HepG2 (cell line): ENCODE results near the gene MRFAP1L1. TPM values are rescaled to one million over a fixed set of nuclear protein-coding genes. Genes with fewer than 3 reads are reported as not detected.

ENCODE experiments used
- EP300 ChIP-seq, 3 experiments: sonication (generic) in 1 of 3; formaldehyde crosslinking in 1 of 3; IDR thresholded peaks; 2 replicates each; pipeline versions ENCODE4 v1.5.1 to v1.6.1; 2011 to 2020; ENCODE audit warnings: low read depth in 2 of 3, low read length in 2 of 3, borderline replicate concordance in 1 of 3, improper control_type of control experiment in 1 of 3, mild to moderate bottlenecking in 1 of 3, missing genetic modification reagents in 1 of 3, moderate library complexity in 1 of 3
- FLYWCH1 ChIP-seq: sonication (generic); formaldehyde crosslinking; IDR thresholded peaks from 2 replicates; pipeline ENCODE4 v1.8.1; 2023; ENCODE audit warnings: mild to moderate bottlenecking, missing genetic modification reagents
- GABPB1 ChIP-seq: IDR thresholded peaks from 2 replicates; pipeline ENCODE4 v1.6.1; 2016; ENCODE audit warnings: mild to moderate bottlenecking, missing genetic modification reagents, moderate library complexity, missing compliant biosample characterization
- JUN ChIP-seq: sonication (generic); formaldehyde crosslinking; IDR thresholded peaks from 2 replicates; pipeline ENCODE4 v1.4.0; 2020; ENCODE audit warnings: mild to moderate bottlenecking, missing genetic modification reagents
- LCORL ChIP-seq, 2 experiments: fragments of 450-650 bp in 1 of 2; sonication (generic) in 1 of 2; formaldehyde crosslinking in 1 of 2; IDR thresholded peaks; 2 replicates each; pipeline versions ENCODE4 v1.5.0 to v1.6.1; 2017 to 2020; ENCODE audit warnings: antibody characterized with exemption in 1 of 2, missing genetic modification reagents in 1 of 2
- MEIS1 ChIP-seq: sonication (generic); formaldehyde crosslinking; IDR thresholded peaks from 2 replicates; pipeline ENCODE4 v1.9.0; 2021; ENCODE audit warnings: mild to moderate bottlenecking, missing genetic modification reagents, moderate library complexity, borderline replicate concordance
- MXD4 ChIP-seq: IDR thresholded peaks from 2 replicates; pipeline ENCODE4 v1.6.1; 2016; ENCODE audit warnings: mild to moderate bottlenecking, missing biosample characterization, missing genetic modification reagents
- PLRG1 ChIP-seq: fragments of 450-650 bp; conservative IDR thresholded peaks from 2 replicates; pipeline ENCODE4 v1.6.1; 2016
- REL ChIP-seq: sonication (generic); formaldehyde crosslinking; conservative IDR thresholded peaks from 2 replicates; pipeline ENCODE4 v1.8.0; 2022; ENCODE audit warnings: mild to moderate bottlenecking, missing genetic modification reagents, moderate library complexity
- TCF7 ChIP-seq: sonication (generic); IDR thresholded peaks from 2 replicates; pipeline ENCODE4 v1.6.1; 2016; ENCODE audit warnings: antibody characterized with exemption, low read depth
- TEAD3 ChIP-seq: optimal IDR thresholded peaks from 2 replicates; pipeline ENCODE3; 2016; ENCODE audit warnings: borderline replicate concordance
- ZNF382 ChIP-seq: sonication (generic); formaldehyde crosslinking; IDR thresholded peaks from 2 replicates; pipeline ENCODE4 v1.5.0; 2020; ENCODE audit warnings: missing genetic modification reagents, mild to moderate bottlenecking, borderline replicate concordance
- ZNF550 ChIP-seq: sonication (generic); formaldehyde crosslinking; IDR thresholded peaks from 2 replicates; pipeline ENCODE4 v1.4.0; 2020; ENCODE audit warnings: mild to moderate bottlenecking, missing genetic modification reagents, borderline replicate concordance
- polyA plus RNA-seq, 8 experiments: library from polyadenylated mRNA; depleted of rRNA in 3 of 8; stranded (reverse) in 7 of 8; unstranded in 1 of 8; fragments of >200 nt; fragmentation: Illumina TruSeq in 4 of 8; extraction: Trizol in 4 of 8; gene quantifications; 2 replicates each; pipeline versions ENCODE4 v1.2.1 to v1.2.3, GENCODE V29; 2011 to 2016; ENCODE audit warnings: low read depth in 4 of 8, missing spikeins in 1 of 8, mixed read lengths in 1 of 8; ENCODE audit not compliant: insufficient read depth in 1 of 8
- total RNA-seq, 5 experiments: library from RNA; depleted of rRNA; stranded (reverse); fragments of >200 nt; fragmentation: Illumina TruSeq; extraction: Trizol; gene quantifications; 2 replicates each; pipeline ENCODE4 v1.2.3, GENCODE V29; 2016; ENCODE audit warnings: low read depth in 1 of 5
- TF ChIP-seq, protein P1 (sequence below): sonication (generic); formaldehyde crosslinking; IDR thresholded peaks from 2 replicates; pipeline ENCODE4 v1.9.0; 2021; ENCODE audit warnings: missing genetic modification reagents, mild to moderate bottlenecking, borderline replicate concordance
- TF ChIP-seq, protein P2 (sequence below): fragments of 450-650 bp; IDR thresholded peaks from 2 replicates; pipeline ENCODE4 v1.6.1; 2017
- TF ChIP-seq, protein P3 (sequence below): sonication (generic); formaldehyde crosslinking; IDR thresholded peaks from 2 replicates; pipeline ENCODE4 v1.5.0; 2020; ENCODE audit warnings: mild to moderate bottlenecking, missing genetic modification reagents
- TF ChIP-seq, protein P4 (sequence below): sonication (generic); formaldehyde crosslinking; IDR thresholded peaks from 2 replicates; pipeline ENCODE4 v1.4.0; 2020; ENCODE audit warnings: missing genetic modification reagents, mild to moderate bottlenecking, borderline replicate concordance

MRFAP1L1 gene
- total and polyA plus RNA-seq, 2 of the 13 experiments (the other 11 are each of a cell fraction or from before 2014, with no cell fraction given) = 44.8 to 76.6 TPM

DNA sequence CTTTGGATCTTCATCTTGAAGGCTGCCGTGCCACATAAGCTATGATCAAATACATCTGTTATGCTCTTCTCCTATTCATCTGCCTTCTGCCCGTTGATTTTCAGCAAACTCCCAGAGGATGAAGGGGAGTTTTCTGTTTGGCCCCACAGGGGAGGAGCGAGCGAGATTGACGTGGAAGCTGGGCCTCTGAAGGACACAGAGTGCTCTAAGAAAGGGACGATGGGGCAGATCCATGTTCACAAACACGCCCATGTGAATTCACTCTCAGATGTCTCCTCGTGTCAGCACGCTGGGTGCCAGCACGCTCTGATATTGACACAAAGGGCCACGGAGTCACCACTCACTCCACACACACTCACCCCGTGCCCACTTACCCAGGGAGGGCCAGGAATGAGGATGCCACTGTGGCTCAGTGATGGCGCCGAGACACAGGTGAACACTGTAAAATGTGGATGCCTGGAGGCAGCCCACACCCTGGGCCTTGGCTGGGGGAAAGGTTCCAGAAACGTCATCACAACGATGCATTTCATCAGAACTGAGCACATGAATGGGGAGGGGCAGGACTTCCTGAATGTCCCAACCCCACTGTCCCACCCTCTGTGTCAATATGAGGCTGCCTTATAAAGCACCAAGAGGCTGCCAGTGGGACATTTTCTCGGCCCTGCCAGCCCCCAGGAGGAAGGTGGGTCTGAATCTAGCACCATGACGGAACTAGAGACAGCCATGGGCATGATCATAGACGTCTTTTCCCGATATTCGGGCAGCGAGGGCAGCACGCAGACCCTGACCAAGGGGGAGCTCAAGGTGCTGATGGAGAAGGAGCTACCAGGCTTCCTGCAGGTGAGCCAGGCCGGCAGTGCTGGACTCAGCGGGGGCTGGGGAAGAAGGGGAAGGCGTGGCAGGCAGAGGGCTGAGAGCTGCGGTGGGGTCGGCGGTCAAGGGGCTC, 16.2 kb downstream of the MRFAP1L1 start, which contains the start of gene S100P (continued):
- TF ChIP-seq, protein P1, sequence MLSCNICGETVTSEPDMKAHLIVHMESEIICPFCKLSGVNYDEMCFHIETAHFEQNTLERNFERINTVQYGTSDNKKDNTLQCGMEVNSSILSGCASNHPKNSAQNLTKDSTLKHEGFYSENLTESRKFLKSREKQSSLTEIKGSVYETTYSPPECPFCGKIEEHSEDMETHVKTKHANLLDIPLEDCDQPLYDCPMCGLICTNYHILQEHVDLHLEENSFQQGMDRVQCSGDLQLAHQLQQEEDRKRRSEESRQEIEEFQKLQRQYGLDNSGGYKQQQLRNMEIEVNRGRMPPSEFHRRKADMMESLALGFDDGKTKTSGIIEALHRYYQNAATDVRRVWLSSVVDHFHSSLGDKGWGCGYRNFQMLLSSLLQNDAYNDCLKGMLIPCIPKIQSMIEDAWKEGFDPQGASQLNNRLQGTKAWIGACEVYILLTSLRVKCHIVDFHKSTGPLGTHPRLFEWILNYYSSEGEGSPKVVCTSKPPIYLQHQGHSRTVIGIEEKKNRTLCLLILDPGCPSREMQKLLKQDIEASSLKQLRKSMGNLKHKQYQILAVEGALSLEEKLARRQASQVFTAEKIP (CRISPR knock-in tag) = no peak
- no peak for TF ChIP-seq TEAD3 (CRISPR knock-in tag)
- TF ChIP-seq, protein P2, sequence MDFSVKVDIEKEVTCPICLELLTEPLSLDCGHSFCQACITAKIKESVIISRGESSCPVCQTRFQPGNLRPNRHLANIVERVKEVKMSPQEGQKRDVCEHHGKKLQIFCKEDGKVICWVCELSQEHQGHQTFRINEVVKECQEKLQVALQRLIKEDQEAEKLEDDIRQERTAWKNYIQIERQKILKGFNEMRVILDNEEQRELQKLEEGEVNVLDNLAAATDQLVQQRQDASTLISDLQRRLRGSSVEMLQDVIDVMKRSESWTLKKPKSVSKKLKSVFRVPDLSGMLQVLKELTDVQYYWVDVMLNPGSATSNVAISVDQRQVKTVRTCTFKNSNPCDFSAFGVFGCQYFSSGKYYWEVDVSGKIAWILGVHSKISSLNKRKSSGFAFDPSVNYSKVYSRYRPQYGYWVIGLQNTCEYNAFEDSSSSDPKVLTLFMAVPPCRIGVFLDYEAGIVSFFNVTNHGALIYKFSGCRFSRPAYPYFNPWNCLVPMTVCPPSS = no peak
- peak; percentile 13; the same call in 1 of the 2 replicates for TF ChIP-seq MXD4 (CRISPR knock-in tag)
- no peak for TF ChIP-seq LCORL (IDR thresholded peaks at IDR 0.05)
- peak; percentile 78 for TF ChIP-seq LCORL (CRISPR knock-in tag; IDR thresholded peaks at IDR 0.05)
- no peak for TF ChIP-seq ZNF382 (CRISPR knock-in tag)
- TF ChIP-seq, protein P3, sequence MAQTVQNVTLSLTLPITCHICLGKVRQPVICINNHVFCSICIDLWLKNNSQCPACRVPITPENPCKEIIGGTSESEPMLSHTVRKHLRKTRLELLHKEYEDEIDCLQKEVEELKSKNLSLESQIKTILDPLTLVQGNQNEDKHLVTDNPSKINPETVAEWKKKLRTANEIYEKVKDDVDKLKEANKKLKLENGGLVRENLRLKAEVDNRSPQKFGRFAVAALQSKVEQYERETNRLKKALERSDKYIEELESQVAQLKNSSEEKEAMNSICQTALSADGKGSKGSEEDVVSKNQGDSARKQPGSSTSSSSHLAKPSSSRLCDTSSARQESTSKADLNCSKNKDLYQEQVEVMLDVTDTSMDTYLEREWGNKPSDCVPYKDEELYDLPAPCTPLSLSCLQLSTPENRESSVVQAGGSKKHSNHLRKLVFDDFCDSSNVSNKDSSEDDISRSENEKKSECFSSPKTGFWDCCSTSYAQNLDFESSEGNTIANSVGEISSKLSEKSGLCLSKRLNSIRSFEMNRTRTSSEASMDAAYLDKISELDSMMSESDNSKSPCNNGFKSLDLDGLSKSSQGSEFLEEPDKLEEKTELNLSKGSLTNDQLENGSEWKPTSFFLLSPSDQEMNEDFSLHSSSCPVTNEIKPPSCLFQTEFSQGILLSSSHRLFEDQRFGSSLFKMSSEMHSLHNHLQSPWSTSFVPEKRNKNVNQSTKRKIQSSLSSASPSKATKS (CRISPR knock-in tag) = peak; percentile 97; the same call in 1 of the 2 replicates
- 0 out of 2 replicates have a peak, but pooled peaks have one; percentile 8 for TF ChIP-seq JUN (CRISPR knock-in tag)
- no peak for TF ChIP-seq ZNF550 (CRISPR knock-in tag)
- TF ChIP-seq PLRG1 = no peak
- peak; percentile 49; the same call in 1 of the 2 replicates for TF ChIP-seq TCF7
- TF ChIP-seq MEIS1 = peak; percentile 23; the same call in 1 of the 2 replicates
- TF ChIP-seq EP300 (IDR thresholded peaks at IDR 0.05; ENCODE audit: low read depth in 2 of 2, low read length in 2 of 2) = peak in 1 of 2 experiments; percentile 64; a peak in 2 of 4 replicates
- peak; percentile 81 for TF ChIP-seq EP300 (CRISPR knock-in tag; IDR thresholded peaks at IDR 0.05; ENCODE audit: borderline replicate concordance)
- TF ChIP-seq, protein P4, sequence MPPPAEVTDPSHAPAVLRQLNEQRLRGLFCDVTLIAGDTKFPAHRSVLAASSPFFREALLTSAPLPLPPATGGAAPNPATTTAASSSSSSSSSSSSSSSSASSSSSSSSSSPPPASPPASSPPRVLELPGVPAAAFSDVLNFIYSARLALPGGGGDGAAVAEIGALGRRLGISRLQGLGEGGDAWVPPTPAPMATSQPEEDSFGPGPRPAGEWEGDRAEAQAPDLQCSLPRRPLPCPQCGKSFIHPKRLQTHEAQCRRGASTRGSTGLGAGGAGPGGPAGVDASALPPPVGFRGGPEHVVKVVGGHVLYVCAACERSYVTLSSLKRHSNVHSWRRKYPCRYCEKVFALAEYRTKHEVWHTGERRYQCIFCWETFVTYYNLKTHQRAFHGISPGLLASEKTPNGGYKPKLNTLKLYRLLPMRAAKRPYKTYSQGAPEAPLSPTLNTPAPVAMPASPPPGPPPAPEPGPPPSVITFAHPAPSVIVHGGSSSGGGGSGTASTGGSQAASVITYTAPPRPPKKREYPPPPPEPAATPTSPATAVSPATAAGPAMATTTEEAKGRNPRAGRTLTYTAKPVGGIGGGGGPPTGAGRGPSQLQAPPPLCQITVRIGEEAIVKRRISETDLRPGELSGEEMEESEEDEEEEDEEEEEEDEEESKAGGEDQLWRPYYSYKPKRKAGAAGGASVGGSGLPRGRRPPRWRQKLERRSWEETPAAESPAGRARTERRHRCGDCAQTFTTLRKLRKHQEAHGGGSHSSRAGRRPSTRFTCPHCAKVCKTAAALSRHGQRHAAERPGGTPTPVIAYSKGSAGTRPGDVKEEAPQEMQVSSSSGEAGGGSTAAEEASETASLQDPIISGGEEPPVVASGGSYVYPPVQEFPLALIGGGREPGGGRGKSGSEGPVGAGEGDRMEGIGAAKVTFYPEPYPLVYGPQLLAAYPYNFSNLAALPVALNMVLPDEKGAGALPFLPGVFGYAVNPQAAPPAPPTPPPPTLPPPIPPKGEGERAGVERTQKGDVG = no peak
- peak; percentile 86 for TF ChIP-seq GABPB1 (CRISPR knock-in tag)
- TF ChIP-seq REL (CRISPR knock-in tag) = no peak
- no peak; the same call in 1 of the 2 replicates for TF ChIP-seq FLYWCH1 (CRISPR knock-in tag)
